ENCODE data around the gene KCNG2.

Gene KCNG2

GRCh38 chr18:79905993-79906392 lies 108.3 kb downstream of the KCNG2 start:
- DNase-seq (ENCODE audit: low read depth in 2 of 2): no peak

GRCh38 chr18:79906706-79907105 lies 109.0 kb downstream of the KCNG2 start:
- DNase-seq (ENCODE audit: low read depth in 2 of 2): no peak

DNA sequence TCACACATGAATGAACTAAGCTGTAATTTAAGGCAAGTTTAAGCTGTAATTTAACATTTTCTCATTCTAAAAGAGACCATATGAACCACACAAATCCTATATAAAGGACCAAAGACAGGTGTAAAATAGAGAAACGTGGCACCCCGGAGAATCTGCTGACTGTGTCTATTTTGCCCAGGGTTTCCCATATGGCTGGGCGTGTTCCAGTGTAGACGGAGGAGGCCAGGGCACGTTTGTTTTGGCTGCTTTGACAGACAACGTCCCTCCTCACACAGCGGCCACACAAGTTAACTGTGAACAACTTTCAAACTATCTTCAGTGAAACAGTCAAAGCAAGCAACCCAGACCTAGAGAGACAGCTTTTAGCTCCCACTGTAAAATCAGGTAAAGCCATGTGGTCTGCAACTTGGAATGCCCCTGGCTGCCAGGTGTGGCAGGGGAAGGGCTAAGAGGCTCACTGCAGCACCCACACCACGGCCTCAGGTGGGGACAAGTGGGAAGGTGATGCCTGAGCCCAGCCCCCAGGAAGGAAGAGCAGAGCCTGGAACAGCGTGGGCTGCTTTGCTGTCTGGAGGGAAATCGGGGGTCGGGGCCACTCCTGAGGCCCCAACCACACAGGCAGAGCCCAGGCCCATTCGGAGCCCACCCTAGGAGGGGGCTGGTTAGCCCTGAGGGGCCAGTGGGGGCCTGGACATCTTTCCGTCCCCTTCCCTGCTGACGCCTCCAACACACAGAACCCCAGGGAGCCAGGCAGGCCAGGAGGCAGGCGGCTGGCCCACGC lies 113.0 kb downstream of the KCNG2 start:
- DNase-seq (ENCODE audit: low read depth in 2 of 2): no peak

GRCh38 chr18:79911344-79912270 lies 113.9 kb downstream of the KCNG2 start:
- no peak for DNase-seq (ENCODE audit: low read depth in 2 of 2)

DNA sequence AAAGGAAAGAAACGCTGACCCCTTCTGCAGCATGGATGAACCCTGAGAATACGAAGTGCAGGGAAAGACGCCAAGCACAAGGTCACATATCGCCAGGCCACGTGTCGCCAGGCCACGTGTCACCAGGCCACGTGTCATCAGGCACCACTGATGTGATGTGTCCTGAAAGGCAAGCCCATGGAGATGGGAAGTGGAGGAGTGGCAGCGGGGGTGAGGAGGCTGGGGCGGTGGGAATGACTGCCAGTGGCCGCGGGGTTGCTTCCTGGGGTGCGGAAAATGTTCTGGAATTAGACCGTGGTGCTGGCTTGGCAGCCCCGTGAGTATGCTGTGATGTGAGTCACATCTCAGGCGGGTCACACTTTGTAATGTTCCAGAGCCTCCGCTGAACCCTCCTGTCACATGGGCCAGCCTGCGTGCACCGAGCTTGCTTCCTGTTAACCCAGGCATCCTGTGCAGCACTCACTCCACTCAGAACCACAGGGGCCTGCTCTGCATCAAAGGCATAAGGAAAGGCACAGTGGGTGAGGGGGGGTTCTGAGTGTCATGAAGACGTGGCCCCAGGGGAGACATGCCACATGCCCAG lies 114.8 kb downstream of the KCNG2 start:
- DNase-seq (ENCODE audit: low read depth in 2 of 2): peak in 1 of 2 donors; percentile 22

GRCh38 chr18:79912994-79913831 lies 115.5 kb downstream of the KCNG2 start:
- DNase-seq (ENCODE audit: low read depth in 2 of 2): no peak

DNA sequence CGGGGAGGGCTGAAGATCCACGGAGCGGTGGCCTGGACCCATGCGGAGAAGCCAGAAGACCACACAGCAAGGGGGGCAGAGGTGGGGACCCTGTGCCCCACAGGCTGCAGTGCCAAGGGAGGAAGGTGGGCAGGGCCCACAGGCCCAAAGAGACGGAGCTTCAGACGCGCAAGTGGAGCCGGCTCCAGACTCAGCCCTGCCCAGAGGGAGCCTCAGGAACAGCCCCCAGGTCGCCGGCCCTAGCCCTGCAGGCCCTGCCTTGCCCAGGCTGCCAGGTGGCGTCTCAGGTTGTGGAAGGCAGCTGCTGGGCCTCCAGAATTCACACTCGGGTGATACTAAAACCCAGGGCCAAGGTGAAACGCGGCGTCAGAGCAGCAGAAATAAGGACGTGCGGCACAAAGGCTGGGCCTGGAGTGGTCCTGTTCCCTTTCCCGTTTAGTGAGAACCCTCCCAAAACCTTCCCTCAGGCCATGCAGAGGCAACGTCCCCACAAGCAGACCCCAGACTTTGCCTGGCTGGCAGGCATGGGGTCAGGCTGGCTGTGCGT lies 116.9 kb downstream of the KCNG2 start:
- DNase-seq (ENCODE audit: low read depth in 2 of 2): no peak

DNA sequence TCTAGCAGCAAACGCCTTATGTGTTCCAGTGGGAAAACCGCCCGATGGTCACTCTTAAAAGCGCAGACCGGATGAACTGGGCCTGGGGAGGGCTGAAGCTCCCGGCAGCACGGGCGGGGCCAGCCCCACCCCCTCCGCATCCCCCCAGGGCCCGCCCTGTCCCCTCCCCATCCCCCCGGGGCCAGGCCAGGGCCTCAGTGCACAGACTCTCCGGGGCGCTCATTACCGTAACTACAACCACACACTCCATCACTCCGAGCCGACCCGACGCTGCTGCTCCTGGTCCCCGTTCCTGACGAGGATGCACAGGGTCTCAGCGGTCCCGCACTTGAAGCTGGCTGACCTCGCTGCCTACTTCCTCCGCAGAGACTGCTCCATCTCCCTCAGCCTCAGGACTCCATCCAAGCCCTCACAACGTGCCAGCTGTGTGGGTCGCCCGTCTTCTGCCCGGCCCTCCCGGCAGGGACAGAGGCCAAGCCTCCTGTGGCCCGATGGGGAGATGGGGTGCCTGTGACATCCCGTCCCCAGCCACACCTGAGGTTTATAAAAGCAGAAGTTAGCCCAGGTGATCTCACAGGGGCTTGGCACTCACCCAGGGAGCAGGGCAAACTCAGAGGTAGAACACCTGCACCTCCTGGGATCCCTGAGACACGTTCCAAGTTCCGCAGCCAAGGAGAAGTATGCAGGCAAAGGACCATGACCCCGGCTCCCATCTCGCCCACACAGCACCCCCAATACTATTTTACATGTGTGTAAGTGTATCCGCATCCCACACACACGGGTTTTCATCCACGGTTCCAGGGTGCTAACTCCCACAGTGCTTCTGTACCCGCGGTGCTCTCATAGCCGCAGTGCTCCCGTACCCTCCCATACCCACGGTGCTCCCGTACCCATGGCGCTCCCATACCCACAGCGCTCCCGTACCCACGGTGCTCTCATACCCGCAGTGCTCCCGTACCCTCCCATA lies 117.7 kb downstream of the KCNG2 start:
- DNase-seq (ENCODE audit: low read depth in 2 of 2): no peak

DNA sequence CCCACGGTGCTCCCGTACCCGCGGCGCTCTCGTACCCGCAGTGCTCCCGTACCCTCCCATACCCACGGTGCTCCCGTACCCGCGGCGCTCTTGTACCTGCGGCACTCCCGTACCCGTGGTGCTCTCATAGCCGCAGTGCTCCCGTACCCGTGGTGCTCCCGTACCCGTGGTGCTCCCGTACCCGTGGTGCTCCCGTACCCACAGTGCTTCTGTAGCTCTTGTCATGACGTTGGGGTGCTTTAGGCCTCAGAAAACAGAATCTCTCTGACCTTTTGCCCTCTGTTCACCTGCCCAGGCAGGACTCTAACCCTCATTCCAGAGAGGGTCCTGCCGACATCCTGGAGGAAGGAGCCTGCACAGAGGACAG lies 118.4 kb downstream of the KCNG2 start:
- DNase-seq (ENCODE audit: low read depth in 2 of 2): no peak

DNA sequence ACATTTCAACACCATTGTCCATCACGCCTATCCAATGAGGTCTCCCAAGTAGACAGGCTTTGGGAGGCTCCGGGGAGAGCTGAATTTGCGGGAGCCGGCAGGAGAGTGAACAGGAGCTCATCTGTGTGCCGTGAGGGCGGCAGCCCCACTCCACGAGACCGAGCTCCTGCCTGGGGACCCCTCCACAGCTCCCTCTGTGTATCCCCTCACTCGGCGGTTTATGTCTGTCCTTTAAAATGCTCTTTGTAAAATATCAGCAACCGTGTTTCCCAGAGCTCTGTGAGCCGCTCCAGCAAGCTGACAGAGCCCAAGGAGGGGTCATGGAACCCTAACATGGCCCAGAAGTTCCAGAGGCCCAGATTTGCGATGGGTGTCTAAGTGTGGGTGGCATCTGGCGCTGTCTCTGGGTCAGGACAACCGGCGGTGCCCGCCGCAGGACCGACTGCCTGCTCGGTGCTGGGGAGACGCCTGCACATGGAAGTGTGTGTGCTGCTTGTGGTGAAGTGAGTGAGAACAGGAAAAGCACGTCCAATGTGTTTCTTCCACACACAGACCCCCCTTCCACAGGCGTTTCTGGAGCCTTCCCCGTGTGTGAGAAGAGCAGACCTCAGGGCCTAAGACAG lies 118.9 kb downstream of the KCNG2 start:
- DNase-seq (ENCODE audit: low read depth in 2 of 2): no peak

- DNase-seq (ENCODE audit: low read depth in 2 of 2): no peak
Observed at GRCh38 chr18:79917169-79917852, 119.6 kb downstream of the KCNG2 start.

- no peak for DNase-seq (ENCODE audit: low read depth in 2 of 2)
Observed at GRCh38 chr18:79917853-79918614, 120.3 kb downstream of the KCNG2 start.

- no peak for DNase-seq (ENCODE audit: low read depth in 2 of 2)
Observed at GRCh38 chr18:79918615-79919011, 120.9 kb downstream of the KCNG2 start.

- no peak for DNase-seq (ENCODE audit: low read depth in 2 of 2)
Observed at GRCh38 chr18:79919089-79919488, 121.4 kb downstream of the KCNG2 start.

- DNase-seq (ENCODE audit: low read depth in 2 of 2): no peak
Observed at GRCh38 chr18:79921984-79922965, 124.5 kb downstream of the KCNG2 start.

DNA sequence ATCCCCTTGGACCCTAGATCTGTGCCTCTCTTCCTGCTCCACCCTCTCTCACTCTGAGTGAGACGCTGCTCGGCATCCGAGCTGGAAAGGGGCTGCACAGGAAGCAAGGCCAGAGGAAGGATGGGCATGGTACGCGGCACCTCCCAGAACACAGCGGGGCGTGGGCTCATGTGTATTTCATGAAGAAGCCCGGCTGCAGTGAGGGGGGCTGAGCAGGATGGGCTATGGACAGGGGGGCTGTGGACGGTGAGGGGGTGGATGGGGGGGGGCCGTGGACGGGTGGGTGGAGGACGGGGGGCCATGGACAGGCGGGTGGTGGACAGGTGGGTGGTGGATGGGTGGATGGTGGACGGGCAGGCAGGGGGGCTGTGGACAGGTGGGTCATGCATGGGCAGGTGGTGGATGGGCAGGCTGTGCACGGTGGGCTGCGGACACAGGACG lies 125.3 kb downstream of the KCNG2 start:
- no peak for DNase-seq (ENCODE audit: low read depth in 2 of 2)
